DOHH2 (cell line): Measurements from ENCODE around the gene PRKCQ.

Source experiments
- EZH2phosphoT487 ChIP-seq: fragments of 200-600 bp; sonication (generic); IDR thresholded peaks from 2 replicates; pipeline ENCODE4 v1.6.1; 2017; ENCODE audit warnings: borderline replicate concordance, mild to moderate bottlenecking, antibody characterized with exemption, low read length, moderate library complexity, mixed read lengths
- TF ChIP-seq, protein P1 (sequence below): fragments of 200-600 bp; sonication (generic); IDR thresholded peaks from one replicate; pipeline ENCODE4 v1.5.1; 2014; ENCODE audit warnings: antibody characterized with exemption, mild to moderate bottlenecking, low read depth, low read length; ENCODE audit not compliant: poor library complexity, severe bottlenecking

DNA sequence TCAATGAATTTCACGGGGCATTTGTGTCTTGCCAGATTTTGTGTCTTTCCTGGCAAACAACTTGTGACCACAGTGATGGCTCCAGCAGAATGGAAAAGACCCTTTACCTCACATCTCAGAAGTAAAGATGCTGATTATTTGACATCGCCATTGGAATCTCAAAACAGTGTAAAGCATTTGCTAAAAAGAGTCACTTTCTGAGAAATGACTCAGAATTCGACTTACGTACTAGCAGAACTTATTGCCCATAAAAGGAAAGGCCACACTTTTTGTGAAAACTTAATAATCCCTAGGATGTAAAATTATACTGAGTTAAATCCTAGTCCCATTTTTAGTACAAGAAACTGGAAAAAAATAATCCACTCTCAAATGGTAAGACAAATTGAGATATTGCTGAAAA is 35.9 kb upstream of the PRKCQ start:
- TF ChIP-seq, protein P1, sequence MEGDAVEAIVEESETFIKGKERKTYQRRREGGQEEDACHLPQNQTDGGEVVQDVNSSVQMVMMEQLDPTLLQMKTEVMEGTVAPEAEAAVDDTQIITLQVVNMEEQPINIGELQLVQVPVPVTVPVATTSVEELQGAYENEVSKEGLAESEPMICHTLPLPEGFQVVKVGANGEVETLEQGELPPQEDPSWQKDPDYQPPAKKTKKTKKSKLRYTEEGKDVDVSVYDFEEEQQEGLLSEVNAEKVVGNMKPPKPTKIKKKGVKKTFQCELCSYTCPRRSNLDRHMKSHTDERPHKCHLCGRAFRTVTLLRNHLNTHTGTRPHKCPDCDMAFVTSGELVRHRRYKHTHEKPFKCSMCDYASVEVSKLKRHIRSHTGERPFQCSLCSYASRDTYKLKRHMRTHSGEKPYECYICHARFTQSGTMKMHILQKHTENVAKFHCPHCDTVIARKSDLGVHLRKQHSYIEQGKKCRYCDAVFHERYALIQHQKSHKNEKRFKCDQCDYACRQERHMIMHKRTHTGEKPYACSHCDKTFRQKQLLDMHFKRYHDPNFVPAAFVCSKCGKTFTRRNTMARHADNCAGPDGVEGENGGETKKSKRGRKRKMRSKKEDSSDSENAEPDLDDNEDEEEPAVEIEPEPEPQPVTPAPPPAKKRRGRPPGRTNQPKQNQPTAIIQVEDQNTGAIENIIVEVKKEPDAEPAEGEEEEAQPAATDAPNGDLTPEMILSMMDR, result no peak
- no peak for TF ChIP-seq EZH2phosphoT487
